Measurements from ENCODE around the gene MTHFD1L.

GRCh38 chr6:150880336-150880735, 14.8 kb downstream of the MTHFD1L start:
- TF ChIP-seq CTCF (IDR thresholded peaks at IDR 0.05), result no peak
- TF ChIP-seq POLR2A (IDR thresholded peaks at IDR 0.05), result no peak
